Esophagus muscularis mucosa (tissue), 4 donors: Measurements from ENCODE around the gene ZNF780B. TPM values are rescaled to one million over a fixed set of nuclear protein-coding genes. Genes with fewer than 3 reads are reported as not detected.

Source experiments
- DNase-seq: peaks from one replicate; pipeline ENCODE4 v3.0.0-alpha.2; 2017; ENCODE audit errors: extremely low spot score
- H3K27ac ChIP-seq, 4 donors: fragments of 200-600 bp; sonication (generic); replicated peaks in 1 of 4; 1 replicate in 3 of 4; 2 replicates in 1 of 4; pipeline ENCODE4 v1.5.1; 2016 to 2019; ENCODE audit warnings: mild to moderate bottlenecking in 1 of 4
- H3K27me3 ChIP-seq, 4 donors: fragments of 200-600 bp; sonication (generic); one replicate each; pipeline versions ENCODE4 v1.5.1 to v1.6.0; 2016 to 2019
- H3K36me3 ChIP-seq, 4 donors: fragments of 200-600 bp; sonication (generic); one replicate each; pipeline ENCODE4 v1.5.1; 2016 to 2019
- H3K4me1 ChIP-seq, 4 donors: fragments of 200-600 bp; sonication (generic); one replicate each; pipeline ENCODE4 v1.5.1; 2016 to 2019
- H3K4me3 ChIP-seq, 4 donors: fragments of 200-600 bp; sonication (generic); 1 replicate in 2 of 4; 2 replicates in 2 of 4; pipeline ENCODE4 v1.5.1; 2016 to 2019; ENCODE audit warnings: mild to moderate bottlenecking in 4 of 4, moderate library complexity in 1 of 4
- H3K9me3 ChIP-seq, 4 donors: fragments of 200-600 bp; sonication (generic); 1 replicate in 3 of 4; 2 replicates in 1 of 4; pipeline ENCODE4 v1.5.1; 2016 to 2019
- CTCF ChIP-seq, 3 experiments: fragments of 200-600 bp in 2 of 3; fragments of 450-650 bp in 1 of 3; sonication (generic) in 2 of 3; IDR thresholded peaks; one replicate each; pipeline ENCODE4 v1.5.1; 2017 to 2019; ENCODE audit warnings: antibody characterized with exemption in 3 of 3, mild to moderate bottlenecking in 2 of 3, moderate library complexity in 1 of 3
- EP300 ChIP-seq: sonication (generic); formaldehyde crosslinking; IDR thresholded peaks from one replicate; pipeline ENCODE4 v1.6.1; 2017; ENCODE audit warnings: antibody characterized with exemption
- POLR2A ChIP-seq: fragments of 450-650 bp; IDR thresholded peaks from one replicate; pipeline ENCODE4 v1.6.1; 2017; ENCODE audit warnings: antibody characterized with exemption, moderate library complexity, mild to moderate bottlenecking, low read depth
- POLR2AphosphoS5 ChIP-seq, 2 donors: sonication (generic); formaldehyde crosslinking; IDR thresholded peaks; one replicate each; pipeline ENCODE4 v1.6.1; 2017; ENCODE audit warnings: antibody characterized with exemption in 2 of 2
- WGBS: methylation state at CpG from one replicate; pipeline ENCODE4 v1.1.5; 2018; 5-methylcytosine and 5-hydroxymethylcytosine counted together
- intact Hi-C: fragments of 100-400 bp; cut with DNase I; formaldehyde crosslinking; loops from one replicate; pipeline ENCODE4 v1.15.1; 2023
- total RNA-seq, 4 donors: library from RNA; depleted of rRNA; stranded (reverse); fragments of >200 nt; gene quantifications; one replicate each; pipeline versions ENCODE4 v1.1.0 to v1.2.1, GENCODE V29; 2016

The ZNF780B gene
- total RNA-seq, 4 donors from 2014 or later: 8.6 to 23.3 (median 18.0) TPM

GRCh38 chr19:40093416-40093815, 37.4 kb upstream of the ZNF780B start:
- Histone ChIP-seq H3K4me1 (peaks cover 11 to 27% (median 15%) of the 10 kb centered on the region in 4 donors), H3K36me3 (no peaks in the 10 kb centered on the region), H3K4me3 (no peak overlapping the region), H3K27me3 (peaks cover 0 to 23% (median 0%) of the 10 kb centered on the region in 4 donors), H3K27ac (no peak overlapping the region), H3K9me3 (no peaks in the 10 kb centered on the region)
- intact Hi-C loops: no loop called here
- 94% methylated on average over 1 of the region's 1 CpG for WGBS
- DNase-seq: no peak
- TF ChIP-seq POLR2AphosphoS5 (IDR thresholded peaks at IDR 0.05) (no peak), EP300 (no peak), CTCF (IDR thresholded peaks at IDR 0.05) (no peak), POLR2A (no peak)

GRCh38 chr19:40091205-40092129, 35.4 kb upstream of the ZNF780B start:
- peaks cover 0 to 14% (median 0%) of the 10 kb centered on the region in 4 donors for H3K27me3 ChIP-seq
- intact Hi-C loops: no loop called here
- DNase-seq: no peak
- peaks cover 11 to 28% (median 15%) of the 10 kb centered on the region in 4 donors for H3K4me1 ChIP-seq
- 46% methylated on average over 10 of the region's 10 CpGs for WGBS
- TF ChIP-seq POLR2AphosphoS5 (IDR thresholded peaks at IDR 0.05) (no peak), CTCF (IDR thresholded peaks at IDR 0.05) (no peak), POLR2A (no peak), EP300 (no peak)
- no peaks in the 10 kb centered on the region for H3K9me3 ChIP-seq
- peak overlapping the region; percentile 90 to 93 (median 90) for H3K27ac ChIP-seq
- no peaks in the 10 kb centered on the region for H3K36me3 ChIP-seq
- H3K4me3 ChIP-seq: peak overlapping the region; percentile 74 to 92 (median 88)

GRCh38 chr19:40090241-40091204, 34.5 kb upstream of the ZNF780B start, which contains the start of gene ZNF780A:
Gene ZNF780A, minus strand, starts transcription at chr19:40090943. Its CDS starts 6,190 bp downstream, at chr19:40084753.
- DNase-seq: peak; percentile 94
- TF ChIP-seq POLR2A (no peak), POLR2AphosphoS5 (IDR thresholded peaks at IDR 0.05) (peak; percentile 67 to 83), CTCF (IDR thresholded peaks at IDR 0.05) (peak in 1 of 3 experiments; percentile 5)
- H3K27ac ChIP-seq: peak within 1 kb of the TSS; percentile 90 to 93 (median 90)
- H3K4me3 ChIP-seq: peak within 1 kb of the TSS; percentile 74 to 92 (median 88)
- peaks cover 0 to 8% (median 0%) of the 10 kb centered on the region in 4 donors for H3K27me3 ChIP-seq
- no peaks in the 10 kb centered on the region for H3K36me3 ChIP-seq
- intact Hi-C loops: no loop called here
- under 1% methylated on average over 35 of the region's 47 CpGs for WGBS
- H3K9me3 ChIP-seq: no peaks in the 10 kb centered on the region
- H3K4me1 ChIP-seq: peaks cover 11 to 28% (median 15%) of the 10 kb centered on the region in 4 donors

GRCh38 chr19:40089462-40089861, 33.4 kb upstream of the ZNF780B start:
- Histone ChIP-seq H3K9me3 (no peaks in the 10 kb centered on the region), H3K36me3 (peaks cover 0 to 7% (median 4%) of the 10 kb centered on the region in 4 donors), H3K27me3 (no peaks in the 10 kb centered on the region), H3K4me1 (peaks cover 11 to 28% (median 15%) of the 10 kb centered on the region in 4 donors), H3K4me3 (peak overlapping the region; percentile 74 to 92 (median 88)), H3K27ac (peak overlapping the region in 3 of 4 donors; percentile 90 to 91 (median 90))
- 48% methylated on average over 4 of the region's 4 CpGs for WGBS
- DNase-seq: no peak
- TF ChIP-seq POLR2AphosphoS5 (IDR thresholded peaks at IDR 0.05) (no peak), POLR2A (no peak), EP300 (no peak), CTCF (IDR thresholded peaks at IDR 0.05) (no peak)
- intact Hi-C loops: no loop called here
